K562 (cell line): ENCODE measurements around the gene GET3. TPM values are rescaled to one million over a fixed set of nuclear protein-coding genes. Genes with fewer than 3 reads are reported as not detected.

Source experiments
- ATAC-seq: fragments of 200-7000 bp; cut with Tn5 transposase; 3 replicates; pipeline ENCODE4 v1.9.1; 2020; ENCODE audit warnings: moderate library complexity
- BruUV-seq: library from RNA; stranded (reverse); fragments of 400-500 nt; replicated peaks from 2 replicates; lab custom pipeline; 2021; lab: Mats Ljungman, UMichigan
- CTCF ChIA-PET: fragments of 300-600 bp; formaldehyde crosslinking; extraction: SDS; loops from one replicate; lab custom pipeline; 2021; ENCODE audit warnings: low intra/inter-chr PET ratio; lab: Yijun Ruan, JAX
- POLR2A ChIA-PET: fragments of 300-600, 350-650 bp; sonication (Branson Sonifier 250); formaldehyde crosslinking; extraction: SDS; loops from one replicate; lab custom pipeline; 2021; ENCODE audit warnings: antibody characterized with exemption, inconsistent platforms; lab: Yijun Ruan, JAX
- DNase-seq, 4 experiments: peaks; one replicate each; pipeline versions ENCODE4 v3.0.0 to v3.0.0-alpha.2; 2011 to 2018; ENCODE audit warnings: low spot score in 3 of 4, mixed read lengths in 3 of 4; ENCODE audit errors: extremely low read depth in 1 of 4
- FAIRE-seq: peaks from 2 replicates; lab custom pipeline; 2011; peaks lifted over from hg19 to GRCh38; lab: Jason Lieb, UNC
- H2AFZ ChIP-seq: 2 replicates; pipeline ENCODE4 v1.6.0; 2011; ENCODE audit warnings: low read depth, low read length, control low read depth, inconsistent platforms
- H3K27ac ChIP-seq: fragments of 200-600 bp; 3 replicates; pipeline ENCODE4 v1.8.0; 2011; ENCODE audit warnings: low read depth, mild to moderate bottlenecking, control low read depth, inconsistent platforms, low read length, moderate library complexity, mixed read lengths; ENCODE audit errors: extremely low read depth
- H3K27me3 ChIP-seq, 2 experiments: fragments of 300-600 bp in 1 of 2; 2 replicates in 1 of 2; 3 replicates in 1 of 2; pipeline versions ENCODE4 v1.6.0 to v1.8.0; 2011; ENCODE audit warnings: inconsistent platforms in 2 of 2, low read length in 2 of 2, mild to moderate bottlenecking in 1 of 2, mixed read lengths in 1 of 2, moderate library complexity in 1 of 2; ENCODE audit not compliant: control insufficient read depth in 2 of 2, insufficient read depth in 2 of 2
- H3K36me3 ChIP-seq: fragments of 300-600 bp; 3 replicates; pipeline ENCODE4 v1.8.0; 2011; ENCODE audit warnings: mild to moderate bottlenecking, low read length, inconsistent platforms; ENCODE audit not compliant: control insufficient read depth, insufficient read depth
- H3K4me1 ChIP-seq, 2 experiments: fragments of 200-600 bp in 1 of 2; replicated peaks in 1 of 2; 2 replicates in 1 of 2; 3 replicates in 1 of 2; pipeline versions ENCODE4 v1.5.1 to v1.8.0; 2011; ENCODE audit warnings: inconsistent platforms in 2 of 2, low read length in 2 of 2, mild to moderate bottlenecking in 1 of 2, mixed read lengths in 1 of 2, moderate library complexity in 1 of 2; ENCODE audit not compliant: control insufficient read depth in 2 of 2, insufficient read depth in 2 of 2
- H3K4me2 ChIP-seq: 2 replicates; pipeline ENCODE4 v1.6.1; 2011; ENCODE audit warnings: low read length, control low read depth, inconsistent platforms, mixed read lengths; ENCODE audit not compliant: insufficient read depth
- H3K4me3 ChIP-seq: fragments of 200-600 bp; sonication (generic), shearing (Covaris generic); 2 replicates; pipeline ENCODE4 v1.5.1; 2016; ENCODE audit warnings: control low read depth, inconsistent platforms
- H3K79me2 ChIP-seq: fragments of 200-600 bp; 3 replicates; pipeline ENCODE4 v1.8.0; 2011; ENCODE audit warnings: low read length, inconsistent platforms; ENCODE audit not compliant: control insufficient read depth, insufficient read depth
- H3K9ac ChIP-seq, 2 experiments: 2 replicates each; pipeline versions ENCODE4 v1.6.0 to v1.6.1; 2011; ENCODE audit warnings: low read depth in 2 of 2, low read length in 2 of 2, control low read depth in 1 of 2, inconsistent platforms in 1 of 2, mild to moderate bottlenecking in 1 of 2, mixed read lengths in 1 of 2; ENCODE audit not compliant: insufficient read depth in 1 of 2
- H3K9me1 ChIP-seq: one replicate; pipeline ENCODE4 v1.6.0; 2011; ENCODE audit warnings: inconsistent platforms, mild to moderate bottlenecking, low read length, moderate library complexity; ENCODE audit not compliant: control insufficient read depth, insufficient read depth
- H3K9me3 ChIP-seq: replicated peaks from 2 replicates; pipeline ENCODE4 v1.5.1; 2011; ENCODE audit warnings: low read depth, low read length, inconsistent platforms; ENCODE audit not compliant: control insufficient read depth, insufficient read depth
- H4K20me1 ChIP-seq: replicated peaks from 2 replicates; pipeline ENCODE4 v1.6.1; 2011; ENCODE audit warnings: low read length, inconsistent platforms, mixed read lengths; ENCODE audit not compliant: control insufficient read depth, insufficient read depth
- HDAC1 ChIP-seq, 2 experiments: fragments of 450-650 bp; IDR thresholded peaks; 2 replicates each; pipeline ENCODE4 v1.6.1; 2016 to 2017; ENCODE audit warnings: inconsistent platforms in 1 of 2, mild to moderate bottlenecking in 1 of 2, moderate library complexity in 1 of 2
- HMGN3 ChIP-seq: IDR thresholded peaks from 2 replicates; pipeline ENCODE4 v1.6.1; 2011; ENCODE audit warnings: borderline replicate concordance, low read depth, mild to moderate bottlenecking, mixed read lengths, low read length; ENCODE audit not compliant: insufficient read length; ENCODE audit errors: extremely low read depth
- MYBL2 ChIP-seq, 2 experiments: fragments of 450-650 bp in 1 of 2; sonication (generic) in 1 of 2; formaldehyde crosslinking in 1 of 2; IDR thresholded peaks; 2 replicates each; pipeline versions ENCODE4 v1.6.1 to v1.8.1; 2017 to 2022; ENCODE audit warnings: borderline replicate concordance in 1 of 2, inconsistent platforms in 1 of 2, low read depth in 1 of 2, mild to moderate bottlenecking in 1 of 2, missing genetic modification reagents in 1 of 2, moderate library complexity in 1 of 2
- POU5F1 ChIP-seq: fragments of 150-350 bp; IDR thresholded peaks from 2 replicates; pipeline ENCODE4 v1.6.1; 2014; ENCODE audit warnings: borderline replicate concordance, low read length, low read depth, mild to moderate bottlenecking; ENCODE audit not compliant: partially characterized antibody
- RNF219 ChIP-seq: fragments of 250-450 bp; sonication (Bioruptor Pico); IDR thresholded peaks from 2 replicates; pipeline ENCODE4 v1.5.0; 2022; ENCODE audit warnings: mild to moderate bottlenecking
- VEZF1 ChIP-seq: fragments of 200-800 bp; sonication (Bioruptor generic); IDR thresholded peaks from 2 replicates; pipeline ENCODE4 v1.6.1; 2017; ENCODE audit warnings: missing genetic modification characterization, missing compliant biosample characterization
- ZNF384 ChIP-seq: IDR thresholded peaks from 2 replicates; pipeline ENCODE4 v1.6.1; 2012; ENCODE audit warnings: low read depth, low read length, improper control_type of control experiment
- ZNF740 ChIP-seq, 3 experiments: fragments of 200-800 bp in 1 of 3; sonication (Bioruptor generic) in 1 of 3; sonication (generic) in 1 of 3; formaldehyde crosslinking in 1 of 3; IDR thresholded peaks; 2 replicates each; pipeline versions ENCODE4 v1.6.1 to v1.8.0; 2016 to 2022; ENCODE audit warnings: mild to moderate bottlenecking in 2 of 3, missing compliant biosample characterization in 2 of 3, missing genetic modification characterization in 2 of 3, missing genetic modification reagents in 1 of 3
- WGBS: fragments of 100-300 bp; shearing (Covaris generic); methylation state at CpG from one replicate; pipeline ENCODE4 v1.1.6; 2016; ENCODE audit warnings: low coverage, mixed read lengths; ENCODE audit not compliant: insufficient coverage; ENCODE audit errors: missing lambda C conversion rate; 5-methylcytosine and 5-hydroxymethylcytosine counted together
- in situ Hi-C: fragments of 300-500 bp; cut with MboI; formaldehyde crosslinking; loops from 4 replicates; pipeline ENCODE4 v1.15.0; 2018; ENCODE audit warnings: inconsistent platforms, mixed read lengths
- intact Hi-C: fragments of 100-400 bp; cut with micrococcal nuclease; formaldehyde crosslinking; loops from 2 replicates; pipeline ENCODE4 v1.14.2; 2022
- polyA plus RNA-seq, 8 experiments: library from polyadenylated mRNA; depleted of rRNA in 4 of 8; stranded (reverse) in 5 of 8; unstranded in 3 of 8; fragments of >200 nt; fragmentation: Nextera tagmentation in 2 of 8; fragmentation: Illumina TruSeq in 1 of 8; extraction: Ambion mirVana in 2 of 8; extraction: Trizol in 1 of 8; gene quantifications; 2 replicates each; pipeline versions ENCODE4 v1.2.1 to v1.2.3, GENCODE V29; 2011 to 2014; ENCODE audit warnings: inconsistent platforms in 1 of 8, missing spikeins in 1 of 8
- total RNA-seq, 7 experiments: library from RNA; depleted of rRNA in 6 of 7; stranded (reverse); fragments of >200 nt in 6 of 7; fragmentation: Illumina TruSeq in 2 of 7; extraction: Trizol in 2 of 7; gene quantifications; 2 replicates each; pipeline versions ENCODE4 v1.2.1 to v1.2.3, GENCODE V29; 2011 to 2021; ENCODE audit warnings: low replicate concordance in 1 of 7
- TF ChIP-seq, protein P1 (sequence below): fragments of 250-450 bp; sonication (Bioruptor Pico); IDR thresholded peaks from 2 replicates; pipeline ENCODE4 v1.8.0; 2022; ENCODE audit warnings: inconsistent platforms

GET3 gene
- total and polyA plus RNA-seq, 9 of the 15 experiments (the other 6 are each of a cell fraction or from before 2014, with no cell fraction given): 8.3 to 83.5 (median 51.8) TPM

- TF ChIP-seq ZNF740 (CRISPR knock-in tag; IDR thresholded peaks at IDR 0.05) (peak; percentile 75), ZNF740 (tag; IDR thresholded peaks at IDR 0.05) (no peak), POU5F1 (no peak), HMGN3 (no peak)
These were observed 55.6 kb downstream of the GET3 start (continued) for GRCh38 chr19:12792853-12793289.

DNA sequence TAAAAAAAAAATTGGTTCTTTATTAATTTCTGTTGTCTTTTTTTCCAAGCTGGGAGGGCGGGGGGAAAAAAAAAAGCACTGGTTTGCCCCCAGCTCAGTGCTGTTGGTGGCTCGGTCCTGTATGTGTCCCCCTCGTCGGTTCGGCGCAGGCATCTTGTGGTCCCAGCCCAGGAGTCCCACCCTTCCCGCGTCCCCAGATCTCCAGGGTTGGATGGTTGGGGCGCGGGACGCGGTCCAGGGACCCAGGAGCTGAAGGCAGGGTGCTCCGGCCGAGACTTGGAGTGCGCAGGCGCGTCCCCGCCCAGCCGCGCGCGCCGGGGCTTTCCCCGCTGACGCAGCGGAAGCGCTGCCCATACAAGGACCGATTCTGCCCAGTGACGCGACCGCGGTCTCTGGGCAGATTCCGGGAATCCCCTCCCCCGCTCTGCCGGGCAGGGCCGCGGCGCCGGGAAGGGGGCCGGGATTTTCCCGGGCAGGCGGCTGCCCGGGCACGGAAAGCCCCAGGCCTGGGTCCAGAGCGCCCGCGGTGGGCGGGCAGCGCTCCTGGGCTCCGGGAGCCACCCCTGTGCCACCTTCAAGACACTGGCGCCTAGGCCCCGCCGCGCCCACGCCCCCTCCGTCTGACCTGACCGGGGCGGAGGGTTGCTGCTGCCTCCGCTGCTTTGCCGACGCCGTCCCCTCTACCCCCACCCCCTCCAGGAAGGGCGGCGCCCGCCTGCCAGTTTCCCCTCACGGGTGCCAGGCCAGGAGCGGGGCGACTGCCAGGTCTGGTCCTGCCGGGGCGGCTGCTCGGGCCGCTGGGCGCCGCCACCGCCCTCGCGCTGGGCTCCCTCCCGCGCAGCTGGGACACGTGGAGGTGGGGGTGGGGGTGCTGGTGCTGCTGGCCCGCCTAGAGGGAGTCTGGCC is 56.2 kb downstream of the GET3 start:
- no peaks in the 10 kb centered on the region for H3K27me3 ChIP-seq
- peak overlapping the region; percentile 89 for H3K27ac ChIP-seq
- H3K4me3 ChIP-seq: peak overlapping the region; percentile 83
- H3K79me2 ChIP-seq: peaks cover 36% of the 10 kb centered on the region
- H3K9me3 ChIP-seq: no peaks in the 10 kb centered on the region
- H3K9me1 ChIP-seq: no peaks in the 10 kb centered on the region
- peak; percentile 49 for ATAC-seq
- BruUV-seq: no TSS peak
- peak; percentile 79 to 95 (median 86) for DNase-seq
- POLR2A ChIA-PET: interaction anchor here (0.5 to 3.6 kb wide), 25 partner anchors 9 to 1379 kb away, joined by 3 to 44 read pairs (median 4); partner anchors contain the start of genes BEST2, DHPS, GADD45GIP1 and GET3
- H4K20me1 ChIP-seq: peaks cover 13% of the 10 kb centered on the region; the same call in 1 of the 2 replicates
- peaks cover 33 to 71% of the 10 kb centered on the region in 2 experiments for H3K4me1 ChIP-seq
- CTCF ChIA-PET: interaction anchor here (0.6 to 1.3 kb wide), 3 partner anchors 10 to 423 kb away, joined by 4 to 8 read pairs (median 4); partner anchors contain the start of gene HOOK2
- H2AFZ ChIP-seq: no peak overlapping the region
- peak overlapping the region; percentile 96 for H3K4me2 ChIP-seq
- WGBS: 2% methylated on average over 30 of the region's 81 CpGs
- in situ Hi-C loops: no loop called here
- H3K9ac ChIP-seq: peak overlapping the region; percentile 89 to 97
- peak; percentile 80 for FAIRE-seq
- H3K36me3 ChIP-seq: peaks cover 9% of the 10 kb centered on the region; the same call in 2 of the 3 replicates
- intact Hi-C loops: loop anchor here (10.0 kb wide), 1 partner anchor 229 kb away; no protein-coding TSS in a partner anchor
- TF ChIP-seq MYBL2 (IDR thresholded peaks at IDR 0.05; ENCODE audit: low read depth) (no peak), MYBL2 (CRISPR knock-in tag; IDR thresholded peaks at IDR 0.05; ENCODE audit: borderline replicate concordance) (no peak), VEZF1 (CRISPR knock-in tag) (peak; percentile 48), HDAC1 (IDR thresholded peaks at IDR 0.05) (0 out of 4 replicates have a peak, but pooled peaks of 1 of the 2 experiments have one; percentile 39), ZNF384 (peak; percentile 94), RNF219 (no peak)
- TF ChIP-seq, protein P1, sequence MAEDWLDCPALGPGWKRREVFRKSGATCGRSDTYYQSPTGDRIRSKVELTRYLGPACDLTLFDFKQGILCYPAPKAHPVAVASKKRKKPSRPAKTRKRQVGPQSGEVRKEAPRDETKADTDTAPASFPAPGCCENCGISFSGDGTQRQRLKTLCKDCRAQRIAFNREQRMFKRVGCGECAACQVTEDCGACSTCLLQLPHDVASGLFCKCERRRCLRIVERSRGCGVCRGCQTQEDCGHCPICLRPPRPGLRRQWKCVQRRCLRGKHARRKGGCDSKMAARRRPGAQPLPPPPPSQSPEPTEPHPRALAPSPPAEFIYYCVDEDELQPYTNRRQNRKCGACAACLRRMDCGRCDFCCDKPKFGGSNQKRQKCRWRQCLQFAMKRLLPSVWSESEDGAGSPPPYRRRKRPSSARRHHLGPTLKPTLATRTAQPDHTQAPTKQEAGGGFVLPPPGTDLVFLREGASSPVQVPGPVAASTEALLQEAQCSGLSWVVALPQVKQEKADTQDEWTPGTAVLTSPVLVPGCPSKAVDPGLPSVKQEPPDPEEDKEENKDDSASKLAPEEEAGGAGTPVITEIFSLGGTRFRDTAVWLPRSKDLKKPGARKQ (CRISPR knock-in tag): no peak
